B cell (primary cell): ENCODE results near the gene MOV10L1. TPM values are rescaled to one million over a fixed set of nuclear protein-coding genes. Genes with fewer than 3 reads are reported as not detected.
A peak's percentile ranks its signal among the peaks of the same experiment; 100 is the strongest.

Source experiments
- ATAC-seq: fragments of 200-7000 bp; cut with Tn5 transposase; one replicate; pipeline ENCODE4 v1.10.0; 2021; ENCODE audit warnings: low read depth, mild to moderate bottlenecking, moderate number of reproducible peaks, moderate library complexity
- CTCF ChIA-PET: fragments of 350-600 bp; sonication (Branson Sonifier 250); formaldehyde crosslinking; loops from one replicate; lab custom pipeline; 2021; ENCODE audit warnings: antibody characterized with exemption, inconsistent platforms; lab: Charles Lee
- POLR2A ChIA-PET: fragments of 350-600 bp; sonication (Branson Sonifier 250); formaldehyde crosslinking; loops from one replicate; lab custom pipeline; 2021; ENCODE audit warnings: antibody characterized with exemption; lab: Charles Lee
- DNase-seq: peaks from one replicate; pipeline ENCODE4 v3.0.0; 2013
- H2AFZ ChIP-seq: 2 replicates; pipeline ENCODE4 v1.6.1; 2012; ENCODE audit warnings: mild to moderate bottlenecking, low read depth, low read length; ENCODE audit not compliant: insufficient read depth, poor library complexity, severe bottlenecking
- H3K27ac ChIP-seq, 2 donors: 1 replicate in 1 of 2; 2 replicates in 1 of 2; pipeline ENCODE4 v1.5.1; 2012 to 2013; ENCODE audit warnings: low read length in 2 of 2, mild to moderate bottlenecking in 2 of 2, moderate library complexity in 1 of 2
- H3K27me3 ChIP-seq, 4 experiments: fragments of 200-600 bp in 1 of 4; sonication (generic) in 1 of 4; replicated peaks in 1 of 4; 1 replicate in 2 of 4; 2 replicates in 2 of 4; pipeline versions ENCODE4 v1.6.1 to v1.7.0; 2013 to 2016; ENCODE audit warnings: low read length in 3 of 4, mild to moderate bottlenecking in 2 of 4, mixed read lengths in 1 of 4, moderate library complexity in 1 of 4; ENCODE audit not compliant: insufficient read depth in 4 of 4, control insufficient read depth in 3 of 4; ENCODE audit errors: control extremely low read depth in 1 of 4
- H3K36me3 ChIP-seq, 2 experiments: replicated peaks in 1 of 2; 1 replicate in 1 of 2; 2 replicates in 1 of 2; pipeline versions ENCODE4 v1.6.1 to v1.7.1; 2013; ENCODE audit warnings: low read length in 1 of 2; ENCODE audit not compliant: insufficient read depth in 2 of 2, control insufficient read depth in 1 of 2; ENCODE audit errors: control extremely low read depth in 1 of 2, extremely low read depth in 1 of 2
- H3K4me1 ChIP-seq, 2 donors: fragments of 200-600 bp in 1 of 2; sonication (generic) in 1 of 2; 1 replicate in 1 of 2; 2 replicates in 1 of 2; pipeline versions ENCODE4 v1.5.1 to v1.6.1; 2013 to 2017; ENCODE audit warnings: low read length in 2 of 2; ENCODE audit not compliant: control insufficient read depth in 2 of 2, insufficient read depth in 2 of 2
- H3K4me2 ChIP-seq: replicated peaks from 2 replicates; pipeline ENCODE3; 2012; ENCODE audit warnings: mild to moderate bottlenecking, low read depth, low read length; ENCODE audit not compliant: poor library complexity, severe bottlenecking
- H3K4me3 ChIP-seq, 5 experiments: fragments of 200-600 bp in 1 of 5; sonication (generic) in 1 of 5; 1 replicate in 3 of 5; 2 replicates in 2 of 5; pipeline versions ENCODE4 v1.5.1 to v1.7.0; 2011 to 2016; ENCODE audit warnings: low read length in 4 of 5, mild to moderate bottlenecking in 4 of 5, low read depth in 2 of 5, control low read depth in 1 of 5, moderate library complexity in 1 of 5; ENCODE audit not compliant: insufficient read depth in 1 of 5; ENCODE audit errors: control extremely low read depth in 1 of 5, extremely low read depth in 1 of 5
- H3K79me2 ChIP-seq: fragments of 200-600 bp; sonication (generic); one replicate; pipeline ENCODE4 v1.6.0; 2016; ENCODE audit warnings: low read length; ENCODE audit not compliant: control insufficient read depth, insufficient read depth
- H3K9ac ChIP-seq: fragments of 200-600 bp; sonication (generic); 2 replicates; pipeline ENCODE4 v1.6.1; 2017; ENCODE audit warnings: mild to moderate bottlenecking, low read length, moderate library complexity
- H3K9me3 ChIP-seq, 3 donors: one replicate each; pipeline versions ENCODE4 v1.6.1 to v1.7.1; 2013; ENCODE audit warnings: low read length in 2 of 3; ENCODE audit not compliant: control insufficient read depth in 2 of 3, insufficient read depth in 1 of 3; ENCODE audit errors: control extremely low read depth in 1 of 3
- H4K20me1 ChIP-seq: 2 replicates; pipeline ENCODE4 v1.6.0; 2012; ENCODE audit warnings: mild to moderate bottlenecking, low read length; ENCODE audit not compliant: insufficient read depth, control insufficient read depth, poor library complexity, severe bottlenecking
- H3K27ac Mint-ChIP-seq: one replicate; pipeline ENCODE4 v1.8.0; 2021; ENCODE audit warnings: mixed read lengths
- H3K27me3 Mint-ChIP-seq: one replicate; pipeline ENCODE4 v1.8.0; 2021; ENCODE audit warnings: mixed read lengths
- H3K4me1 Mint-ChIP-seq: one replicate; pipeline ENCODE4 v1.8.0; 2021; ENCODE audit warnings: mixed read lengths
- H3K4me3 Mint-ChIP-seq: one replicate; pipeline ENCODE4 v1.8.0; 2021; ENCODE audit warnings: mixed read lengths
- H3K9me3 Mint-ChIP-seq: one replicate; pipeline ENCODE4 v1.8.0; 2022; ENCODE audit warnings: mixed read lengths; ENCODE audit not compliant: insufficient read depth
- CTCF ChIP-seq: fragments of 200-600 bp; IDR thresholded peaks from one replicate; pipeline ENCODE4 v1.8.0; 2022; ENCODE audit warnings: antibody characterized with exemption, mild to moderate bottlenecking
- EZH2 ChIP-seq: IDR thresholded peaks from 2 replicates; pipeline ENCODE4 v1.6.1; 2012; ENCODE audit warnings: borderline replicate concordance, low read depth, mild to moderate bottlenecking, moderate library complexity, low read length; ENCODE audit not compliant: insufficient read depth, poor library complexity, severe bottlenecking
- WGBS: methylation state at CpG from one replicate; pipeline ENCODE4 v1.1.5; 2013; ENCODE audit warnings: missing lambda C conversion rate; ENCODE audit not compliant: insufficient coverage; 5-methylcytosine and 5-hydroxymethylcytosine counted together
- intact Hi-C: fragments of 100-400 bp; cut with micrococcal nuclease; formaldehyde crosslinking; loops from one replicate; pipeline ENCODE4 v1.10.0; 2022
- polyA plus RNA-seq: library from polyadenylated mRNA; depleted of rRNA; stranded (reverse); fragments of >200 nt; gene quantifications from 2 replicates; pipeline ENCODE4 v1.2.3, GENCODE V29; 2012
- total RNA-seq, 2 donors: library from RNA; stranded (reverse); fragments of 120-200 nt in 1 of 2; gene quantifications; 1 replicate in 1 of 2; 2 replicates in 1 of 2; pipeline versions ENCODE4 v1.2.3 to v1.2.4, GENCODE V29; 2013 to 2022

Gene MOV10L1
- total and polyA plus RNA-seq, 2 donors (not counting 1 experiment from before 2014, with no cell fraction given) = not detected

GRCh38 chr22:50208430-50208938, 118.7 kb downstream of the MOV10L1 start:
- H4K20me1 ChIP-seq = peaks cover 71% of the 10 kb centered on the region
- TF ChIP-seq EZH2 = no peak
- no peaks in the 10 kb centered on the region for H3K27me3 ChIP-seq
- CTCF ChIA-PET = interaction anchor here (0.6 to 5.2 kb wide), 14 partner anchors 14 to 406 kb away, joined by 3 to 75 read pairs (median 3); partner anchors contain the start of gene PANX2
- H3K79me2 ChIP-seq = peaks cover 42% of the 10 kb centered on the region
- H3K9ac ChIP-seq = no peak overlapping the region
- no peak overlapping the region for H2AFZ ChIP-seq
- intact Hi-C loops = loop anchor here (5.0 to 10.0 kb wide), 2 partner anchors 281 to 444 kb away; no protein-coding TSS in a partner anchor
- no peak overlapping the region for H3K27ac ChIP-seq
- no peaks in the 10 kb centered on the region for H3K9me3 Mint-ChIP-seq
- POLR2A ChIA-PET = interaction anchor here (0.7 to 4.5 kb wide), 3 partner anchors 18 to 60 kb away, joined by 3 to 43 read pairs (median 5); no protein-coding TSS in a partner anchor
- no peaks in the 10 kb centered on the region for H3K9me3 ChIP-seq
- DNase-seq (no peak), ATAC-seq (no peak)
- no peak overlapping the region for H3K27ac Mint-ChIP-seq
- H3K27me3 Mint-ChIP-seq = no peaks in the 10 kb centered on the region
- H3K4me1 ChIP-seq = peaks cover 15 to 26% of the 10 kb centered on the region in 2 donors
- peaks cover 38% of the 10 kb centered on the region for H3K4me1 Mint-ChIP-seq
- H3K4me3 Mint-ChIP-seq = no peak overlapping the region
- H3K4me2 ChIP-seq = no peak overlapping the region
- 87% methylated on average over 21 of the region's 22 CpGs for WGBS
- no peak overlapping the region for H3K4me3 ChIP-seq
- H3K36me3 ChIP-seq = peaks cover 4 to 47% of the 10 kb centered on the region in 2 experiments

DNA sequence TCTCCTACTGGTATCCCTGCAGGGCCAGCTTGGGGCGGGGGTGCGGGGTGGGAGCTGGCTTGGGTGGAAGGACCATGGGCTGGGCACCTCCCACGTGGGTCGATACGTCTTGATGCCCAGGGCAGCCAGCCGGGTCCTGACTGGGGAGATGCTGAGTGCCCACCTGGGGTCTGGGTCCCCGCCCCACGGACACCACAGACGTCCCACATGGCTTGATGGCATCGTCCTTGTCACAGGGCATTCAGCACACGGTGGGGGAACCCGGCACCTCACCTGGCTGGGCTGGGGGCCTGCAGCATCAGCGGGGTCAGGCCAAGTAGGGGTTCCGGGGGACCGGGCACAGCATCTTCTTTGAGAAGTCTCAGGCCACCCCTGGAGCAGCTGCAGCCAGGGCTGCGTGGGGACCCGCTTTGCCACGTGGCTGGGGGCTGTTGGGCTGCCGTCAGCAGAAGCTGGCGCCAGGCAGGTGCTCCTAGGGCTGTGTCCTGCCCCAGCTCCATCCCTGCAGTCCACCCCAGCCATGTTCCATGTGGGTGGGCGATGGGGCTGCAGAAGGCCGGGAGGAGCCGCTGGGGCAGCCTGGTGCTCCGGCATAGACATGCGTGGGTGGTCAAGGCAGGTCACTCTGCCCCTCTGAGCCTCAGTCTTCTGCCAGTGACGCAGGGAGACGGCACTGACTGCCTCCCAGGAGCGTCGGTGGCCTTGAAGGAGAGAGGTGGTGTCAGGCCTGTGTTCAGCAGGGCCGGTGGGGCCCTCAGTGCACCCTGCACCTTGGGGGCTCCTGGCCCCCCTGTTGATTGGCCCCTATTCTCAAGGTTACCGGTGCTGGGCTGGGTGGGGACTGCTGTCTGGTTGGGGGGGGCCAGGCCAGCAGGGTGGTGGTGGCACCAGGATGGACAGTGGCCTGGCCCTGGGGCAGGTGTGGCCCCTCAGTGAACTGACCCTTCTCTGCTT, 119.4 kb downstream of the MOV10L1 start:
- Histone ChIP-seq H4K20me1 (peaks cover 78% of the 10 kb centered on the region), H3K27ac (no peak overlapping the region), H3K4me3 (no peak overlapping the region), H3K9me3 (no peaks in the 10 kb centered on the region), H2AFZ (no peak overlapping the region), H3K4me2 (no peak overlapping the region), H3K36me3 (peaks cover 3 to 45% of the 10 kb centered on the region in 2 experiments), H3K27me3 (no peaks in the 10 kb centered on the region), H3K4me1 (peaks cover 15 to 26% of the 10 kb centered on the region in 2 donors), H3K79me2 (peaks cover 40% of the 10 kb centered on the region), H3K9ac (no peak overlapping the region)
- Mint-ChIP-seq H3K27me3 (no peaks in the 10 kb centered on the region), H3K4me3 (no peak overlapping the region), H3K27ac (peak overlapping the region; percentile 27), H3K9me3 (no peaks in the 10 kb centered on the region), H3K4me1 (peaks cover 35% of the 10 kb centered on the region)
- ATAC-seq (peak; percentile 1), DNase-seq (no peak)
- ChIA-PET POLR2A (interaction anchor here (0.7 to 4.5 kb wide), 3 partner anchors 18 to 60 kb away, joined by 3 to 43 read pairs (median 5); no protein-coding TSS in a partner anchor), CTCF (interaction anchor here (0.6 to 5.2 kb wide), 9 partner anchors 15 to 405 kb away, joined by 3 to 75 read pairs (median 4); no protein-coding TSS in a partner anchor)
- intact Hi-C loops = loop anchor here (1.0 to 10.0 kb wide), 4 partner anchors 18 to 444 kb away; no protein-coding TSS in a partner anchor
- no peak for TF ChIP-seq CTCF
- no peak for TF ChIP-seq EZH2
- 82% methylated on average over 31 of the region's 31 CpGs for WGBS
